Prostate gland (tissue), 2 donors: ENCODE measurements around the gene DLG2. TPM values are rescaled to one million over a fixed set of nuclear protein-coding genes. Genes with fewer than 3 reads are reported as not detected.
"Not testable (repeated sequence)": the region's sequence is repeated elsewhere in the genome, so short reads cannot be mapped to it uniquely, and the experiment has no call there.

Experiments
- DNase-seq: peaks from one replicate; pipeline ENCODE4 v3.0.0-alpha.2; 2019; ENCODE audit warnings: low spot score
- H3K27ac ChIP-seq, 2 donors: fragments of 200-600 bp; sonication (generic); 2 replicates each; pipeline ENCODE4 v1.5.1; 2017 to 2019
- H3K27me3 ChIP-seq: fragments of 200-600 bp; sonication (generic); replicated peaks from 2 replicates; pipeline ENCODE4 v1.5.1; 2019; ENCODE audit not compliant: insufficient read depth
- H3K36me3 ChIP-seq, 2 donors: fragments of 200-600 bp; sonication (generic); 1 replicate in 1 of 2; 2 replicates in 1 of 2; pipeline versions ENCODE4 v1.5.1 to v1.8.1; 2017 to 2019
- H3K4me1 ChIP-seq: fragments of 200-600 bp; sonication (generic); replicated peaks from 2 replicates; pipeline ENCODE4 v1.5.1; 2019
- H3K4me3 ChIP-seq, 2 donors: fragments of 200-600 bp; sonication (generic); 2 replicates each; pipeline ENCODE4 v1.5.1; 2017 to 2019
- H3K9me3 ChIP-seq: fragments of 200-600 bp; sonication (generic); 2 replicates; pipeline ENCODE4 v1.5.1; 2017
- POLR2A ChIP-seq: fragments of 450-650 bp; IDR thresholded peaks from one replicate; pipeline ENCODE4 v1.6.1; 2016; ENCODE audit warnings: antibody characterized with exemption, mild to moderate bottlenecking
- POLR2AphosphoS5 ChIP-seq: sonication (generic); formaldehyde crosslinking; IDR thresholded peaks from one replicate; pipeline ENCODE4 v1.6.1; 2017; ENCODE audit warnings: antibody characterized with exemption
- WGBS: methylation state at CpG from one replicate; pipeline ENCODE4 v1.1.5; 2018; 5-methylcytosine and 5-hydroxymethylcytosine counted together
- intact Hi-C: fragments of 100-400 bp; cut with DNase I; formaldehyde crosslinking; loops from one replicate; pipeline ENCODE4 v1.14.2; 2022
- total RNA-seq, 2 donors: library from RNA; depleted of rRNA; stranded (reverse); fragments of >200 nt; gene quantifications; one replicate each; pipeline ENCODE4 v1.1.0, GENCODE V29; 2016
- TF ChIP-seq, protein P1 (sequence below), 4 experiments: fragments of 200-600 bp in 2 of 4; fragments of 450-650 bp in 2 of 4; sonication (generic) in 2 of 4; IDR thresholded peaks; 1 replicate in 3 of 4; 2 replicates in 1 of 4; pipeline ENCODE4 v1.5.1; 2016 to 2019; ENCODE audit warnings: antibody characterized with exemption in 4 of 4, mild to moderate bottlenecking in 2 of 4, moderate library complexity in 2 of 4

DLG2 gene
- total RNA-seq, 2 donors from 2014 or later = 9.8 to 16.2 TPM

DNA sequence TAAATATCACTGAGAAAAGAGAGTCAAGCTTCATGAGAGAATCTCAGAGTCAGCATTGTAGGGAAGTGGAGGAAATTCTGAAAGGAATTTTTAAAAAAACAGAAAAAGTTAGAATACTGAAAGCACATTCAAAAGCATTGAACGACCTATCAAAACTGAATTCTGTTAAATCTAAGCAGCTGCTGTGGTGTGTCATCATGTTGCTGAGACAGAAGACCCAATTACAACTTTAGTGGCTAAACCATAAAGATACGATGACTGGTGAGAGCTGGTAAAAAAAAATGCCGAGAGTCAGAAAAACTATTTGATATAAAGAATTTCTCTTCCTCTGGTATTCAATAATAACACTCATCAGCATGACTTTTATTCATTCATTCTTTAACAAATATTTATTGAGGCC lies 220.8 kb downstream of the DLG2 start:
- Histone ChIP-seq H3K4me3 (no peak overlapping the region), H3K36me3 (no peaks in the 10 kb centered on the region), H3K4me1 (no peaks in the 10 kb centered on the region), H3K27me3 (no peaks in the 10 kb centered on the region), H3K9me3 (no peaks in the 10 kb centered on the region), H3K27ac (no peak overlapping the region)
- DNase-seq = no peak
- WGBS = 52% methylated on average over 3 of the region's 3 CpGs
- TF ChIP-seq, protein P1, sequence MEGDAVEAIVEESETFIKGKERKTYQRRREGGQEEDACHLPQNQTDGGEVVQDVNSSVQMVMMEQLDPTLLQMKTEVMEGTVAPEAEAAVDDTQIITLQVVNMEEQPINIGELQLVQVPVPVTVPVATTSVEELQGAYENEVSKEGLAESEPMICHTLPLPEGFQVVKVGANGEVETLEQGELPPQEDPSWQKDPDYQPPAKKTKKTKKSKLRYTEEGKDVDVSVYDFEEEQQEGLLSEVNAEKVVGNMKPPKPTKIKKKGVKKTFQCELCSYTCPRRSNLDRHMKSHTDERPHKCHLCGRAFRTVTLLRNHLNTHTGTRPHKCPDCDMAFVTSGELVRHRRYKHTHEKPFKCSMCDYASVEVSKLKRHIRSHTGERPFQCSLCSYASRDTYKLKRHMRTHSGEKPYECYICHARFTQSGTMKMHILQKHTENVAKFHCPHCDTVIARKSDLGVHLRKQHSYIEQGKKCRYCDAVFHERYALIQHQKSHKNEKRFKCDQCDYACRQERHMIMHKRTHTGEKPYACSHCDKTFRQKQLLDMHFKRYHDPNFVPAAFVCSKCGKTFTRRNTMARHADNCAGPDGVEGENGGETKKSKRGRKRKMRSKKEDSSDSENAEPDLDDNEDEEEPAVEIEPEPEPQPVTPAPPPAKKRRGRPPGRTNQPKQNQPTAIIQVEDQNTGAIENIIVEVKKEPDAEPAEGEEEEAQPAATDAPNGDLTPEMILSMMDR (IDR thresholded peaks at IDR 0.05) = no peak
- TF ChIP-seq POLR2A (no peak), POLR2AphosphoS5 (no peak)
- intact Hi-C loops = no loop called here

DNA sequence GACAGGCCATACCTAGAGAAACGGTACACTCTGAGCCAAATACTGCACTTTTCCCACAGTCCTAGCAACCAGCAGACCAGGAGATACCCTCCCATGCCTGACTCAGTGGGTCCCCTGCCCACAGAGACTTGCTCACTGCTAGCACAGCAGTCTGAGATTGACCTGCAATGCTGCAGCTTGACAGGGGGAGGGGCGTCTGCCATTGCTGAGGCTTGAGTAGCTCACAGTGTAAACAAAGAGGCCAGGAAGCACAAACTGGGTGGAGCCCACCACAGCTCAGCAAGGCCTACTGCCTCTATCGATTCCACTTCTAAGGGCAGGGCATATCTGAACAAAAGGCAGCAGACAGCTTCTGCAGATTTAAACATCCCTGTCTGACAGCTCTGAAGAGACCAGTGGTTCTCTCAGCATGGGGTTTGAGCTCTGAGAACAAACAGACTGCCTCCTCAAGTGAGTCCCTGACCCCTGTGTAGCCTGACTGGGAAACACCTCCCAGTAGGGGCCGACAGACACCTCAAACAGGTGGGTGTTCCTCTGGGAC lies 231.6 kb downstream of the DLG2 start:
- intact Hi-C loops, H3K27ac ChIP-seq, H3K9me3 ChIP-seq, H3K4me3 ChIP-seq, H3K27me3 ChIP-seq, H3K4me1 ChIP-seq, DNase-seq, H3K36me3 ChIP-seq: not testable (repeated sequence)
- 49% methylated on average over 4 of the region's 4 CpGs for WGBS

DNA sequence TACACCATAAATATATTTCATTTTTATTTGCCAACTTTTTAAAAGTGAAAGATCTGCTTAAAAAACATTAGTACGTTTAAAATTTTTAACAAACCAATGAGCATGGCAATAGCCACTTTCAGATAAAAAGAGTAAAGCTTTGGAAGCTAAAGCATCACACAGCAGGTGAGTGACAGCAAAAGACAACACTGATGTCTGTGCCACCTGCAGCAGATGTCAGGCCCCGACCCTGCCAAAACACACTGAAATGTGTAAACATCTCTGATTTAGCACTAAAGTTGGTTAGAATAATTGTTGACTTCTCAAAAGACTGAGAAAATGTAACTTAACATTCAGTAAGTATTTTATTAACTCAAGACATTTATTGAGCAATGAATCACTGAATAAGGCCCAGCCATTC lies 232.9 kb downstream of the DLG2 start:
- DNase-seq = no peak
- TF ChIP-seq, protein P1 (IDR thresholded peaks at IDR 0.05) = no peak
- TF ChIP-seq POLR2A (no peak), POLR2AphosphoS5 (no peak)
- no peak overlapping the region for H3K27ac ChIP-seq
- WGBS = 31% methylated on average over 2 of the region's 2 CpGs
- H3K27me3 ChIP-seq = no peaks in the 10 kb centered on the region
- H3K36me3 ChIP-seq = no peaks in the 10 kb centered on the region
- H3K4me1 ChIP-seq = no peaks in the 10 kb centered on the region
- no peak overlapping the region for H3K4me3 ChIP-seq
- no peaks in the 10 kb centered on the region for H3K9me3 ChIP-seq
- intact Hi-C loops = no loop called here

DNA sequence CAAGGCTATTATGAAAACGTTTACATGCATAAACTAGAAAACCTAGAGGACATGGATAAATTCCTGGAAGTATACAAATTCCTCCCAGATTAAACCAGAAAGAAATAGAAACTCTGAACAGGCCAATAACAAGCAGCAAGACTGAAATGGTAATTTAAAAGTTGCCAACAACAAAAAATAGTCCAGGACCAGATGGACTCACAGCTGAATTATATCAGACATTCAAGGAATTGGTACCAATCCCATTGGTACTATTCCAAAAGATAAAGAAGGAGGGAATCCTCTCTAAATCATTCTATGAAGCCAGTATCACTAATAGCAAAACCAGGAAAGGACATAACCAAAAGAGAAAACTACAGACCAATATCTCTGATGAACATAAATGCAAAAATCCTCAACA lies 236.0 kb downstream of the DLG2 start:
- no peak for TF ChIP-seq POLR2AphosphoS5
- TF ChIP-seq POLR2A = no peak
- TF ChIP-seq, protein P1 (IDR thresholded peaks at IDR 0.05) = no peak
- Histone ChIP-seq H3K36me3 (no peaks in the 10 kb centered on the region), H3K4me1 (no peaks in the 10 kb centered on the region), H3K27me3 (no peaks in the 10 kb centered on the region), H3K27ac (no peak overlapping the region), H3K4me3 (no peak overlapping the region), H3K9me3 (no peaks in the 10 kb centered on the region)
- intact Hi-C loops = no loop called here
- DNase-seq = no peak
- 85% methylated on average over 1 of the region's 1 CpG for WGBS

DNA sequence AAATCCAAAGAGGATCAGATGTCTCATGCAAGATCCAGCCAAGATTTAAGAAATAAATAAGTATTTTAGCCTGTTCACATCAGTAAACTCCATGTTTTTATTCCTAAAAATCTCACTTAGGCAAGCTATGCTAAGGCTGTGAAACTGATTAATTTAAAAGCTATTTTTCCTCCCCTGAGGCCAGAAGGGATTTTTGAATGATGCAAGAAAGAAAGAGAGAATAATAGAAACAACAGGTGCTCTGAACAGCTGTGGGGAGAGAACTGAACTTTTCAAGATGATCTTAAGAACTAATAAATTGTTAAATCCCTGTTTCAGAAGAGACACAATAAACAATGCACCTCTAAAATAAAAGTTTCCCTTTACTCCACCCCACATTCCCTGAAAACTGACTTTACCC lies 241.6 kb downstream of the DLG2 start:
- H3K9me3 ChIP-seq = no peaks in the 10 kb centered on the region
- DNase-seq = no peak

More for the DNA sequence above, 241.6 kb downstream of the DLG2 start:
- intact Hi-C loops = no loop called here
- Histone ChIP-seq H3K4me3 (no peak overlapping the region), H3K27me3 (no peaks in the 10 kb centered on the region), H3K4me1 (no peaks in the 10 kb centered on the region), H3K36me3 (no peaks in the 10 kb centered on the region), H3K27ac (no peak overlapping the region)
- TF ChIP-seq POLR2A (no peak), POLR2AphosphoS5 (no peak)
- TF ChIP-seq, protein P1 (IDR thresholded peaks at IDR 0.05) = no peak
